Bronchial epithelial cell (primary cell): ENCODE measurements around the gene ZKSCAN3. TPM values are rescaled to one million over a fixed set of nuclear protein-coding genes. Genes with fewer than 3 reads are reported as not detected.
"Not testable (repeated sequence)": the region's sequence is repeated elsewhere in the genome, so short reads cannot be mapped to it uniquely, and the experiment has no call there.

Experiments
- DNase-seq: peaks from one replicate; pipeline ENCODE4 v3.0.0-alpha.2; 2010; ENCODE audit warnings: low read depth
- FAIRE-seq: peaks from 2 replicates; lab custom pipeline; 2011; peaks lifted over from hg19 to GRCh38; lab: Jason Lieb, UNC
- H3K27me3 ChIP-seq: 2 replicates; pipeline ENCODE4 v1.5.1; 2011; ENCODE audit warnings: low read length; ENCODE audit not compliant: control insufficient read depth, insufficient read depth
- H3K36me3 ChIP-seq: 2 replicates; pipeline ENCODE4 v1.5.1; 2011; ENCODE audit warnings: low read length; ENCODE audit not compliant: control insufficient read depth, insufficient read depth
- H3K4me3 ChIP-seq: 2 replicates; pipeline ENCODE4 v1.5.1; 2011; ENCODE audit warnings: mild to moderate bottlenecking, low read depth, low read length, control low read depth
- CTCF ChIP-seq: IDR thresholded peaks from 2 replicates; pipeline ENCODE4 v1.5.1; 2011; ENCODE audit warnings: mild to moderate bottlenecking, moderate library complexity, low read length, control low read depth, inconsistent platforms; ENCODE audit not compliant: insufficient read depth, severe bottlenecking
- total RNA-seq: library from RNA; depleted of rRNA; stranded (reverse); fragments of >200 nt; gene quantifications from 2 replicates; pipeline ENCODE4 v1.2.1, GENCODE V29; 2014

The ZKSCAN3 gene
- total RNA-seq, 1 donor from 2014 or later: 3.2 TPM

- TF ChIP-seq CTCF: no peak
- Histone ChIP-seq H3K36me3 (no peaks in the 10 kb centered on the region), H3K27me3 (no peaks in the 10 kb centered on the region), H3K4me3 (no peak overlapping the region)
- DNase-seq (no peak), FAIRE-seq (no peak)
Measured at GRCh38 chr6:28354688-28355554, 5.2 kb downstream of the ZKSCAN3 start.

GRCh38 chr6:28355743-28356665, 6.3 kb downstream of the ZKSCAN3 start:
- peak; percentile 79 for DNase-seq
- Histone ChIP-seq H3K27me3 (no peaks in the 10 kb centered on the region), H3K4me3 (peak overlapping the region; percentile 44), H3K36me3 (no peaks in the 10 kb centered on the region)
- no peak for FAIRE-seq
- peak; percentile 64 for TF ChIP-seq CTCF

- no peak for FAIRE-seq
- H3K36me3 ChIP-seq: no peaks in the 10 kb centered on the region
- no peak overlapping the region for H3K4me3 ChIP-seq
- no peak for TF ChIP-seq CTCF
- no peak for DNase-seq
- H3K27me3 ChIP-seq: no peaks in the 10 kb centered on the region
Measured at GRCh38 chr6:28356666-28357020, 6.9 kb downstream of the ZKSCAN3 start.

- Histone ChIP-seq H3K36me3 (no peaks in the 10 kb centered on the region), H3K4me3 (no peak overlapping the region), H3K27me3 (no peaks in the 10 kb centered on the region)
- no peak for FAIRE-seq
- TF ChIP-seq CTCF: no peak
- DNase-seq: peak; percentile 26
Measured at GRCh38 chr6:28357036-28357435, 7.3 kb downstream of the ZKSCAN3 start.

GRCh38 chr6:28359562-28359961, 9.8 kb downstream of the ZKSCAN3 start:
- H3K4me3 ChIP-seq, H3K36me3 ChIP-seq, H3K27me3 ChIP-seq, FAIRE-seq, DNase-seq: not testable (repeated sequence)

GRCh38 chr6:28360961-28361360, 11.2 kb downstream of the ZKSCAN3 start:
- no peak for TF ChIP-seq CTCF
- Histone ChIP-seq H3K4me3 (no peak overlapping the region), H3K36me3 (peaks cover 4% of the 10 kb centered on the region), H3K27me3 (no peaks in the 10 kb centered on the region)
- DNase-seq: no peak
- FAIRE-seq: no peak

- FAIRE-seq: peak; percentile 99
- H3K36me3 ChIP-seq, H3K27me3 ChIP-seq, H3K4me3 ChIP-seq, DNase-seq: not testable (repeated sequence)
Measured at GRCh38 chr6:28365590-28365989, 15.8 kb downstream of the ZKSCAN3 start.
